ENCODE data around the gene PTGER4.
A peak's percentile ranks its signal among the peaks of the same experiment; 100 is the strongest.

Gene PTGER4

GRCh38 chr5:40733879-40734563 is 54.3 kb downstream of the PTGER4 start:
- H3K27me3 Mint-ChIP-seq (ENCODE audit: low read depth): no peaks in the 10 kb centered on the region
- DNase-seq (ENCODE audit: low spot score): no peak
- H3K4me3 Mint-ChIP-seq: no peak overlapping the region
- no peak overlapping the region for H3K27ac Mint-ChIP-seq
- H3K36me3 Mint-ChIP-seq (ENCODE audit: low read depth): peaks cover 16% of the 10 kb centered on the region
- peaks cover 29% of the 10 kb centered on the region for H3K4me1 Mint-ChIP-seq (ENCODE audit: low read depth)
- no peaks in the 10 kb centered on the region for H3K9me3 Mint-ChIP-seq

DNA sequence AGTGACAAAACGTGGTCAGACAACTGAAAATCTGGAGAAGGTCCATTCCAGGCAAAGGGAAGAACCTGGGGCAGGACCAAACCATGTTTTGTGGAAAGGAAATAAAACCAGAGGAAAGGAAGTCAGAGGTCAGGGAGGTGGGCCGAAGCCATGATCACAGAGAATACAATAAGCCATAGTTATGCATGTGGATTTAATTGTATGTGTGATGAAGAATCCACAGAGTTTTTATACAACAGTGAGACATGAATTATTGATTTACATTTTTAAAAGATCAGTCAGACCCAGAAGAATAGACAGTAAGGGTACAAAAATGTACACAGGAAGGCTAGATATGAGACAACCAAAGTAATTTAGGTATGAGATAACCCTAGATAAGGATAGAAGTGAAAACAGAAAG is 55.3 kb downstream of the PTGER4 start:
- H3K9me3 Mint-ChIP-seq: no peaks in the 10 kb centered on the region
- peak overlapping the region; percentile 28 for H3K27ac Mint-ChIP-seq
- peaks cover 21% of the 10 kb centered on the region for H3K36me3 Mint-ChIP-seq (ENCODE audit: low read depth)
- peaks cover 29% of the 10 kb centered on the region for H3K4me1 Mint-ChIP-seq (ENCODE audit: low read depth)
- DNase-seq (ENCODE audit: low spot score): no peak
- H3K27me3 Mint-ChIP-seq (ENCODE audit: low read depth): no peaks in the 10 kb centered on the region
- peak overlapping the region; percentile 11 for H3K4me3 Mint-ChIP-seq

DNA sequence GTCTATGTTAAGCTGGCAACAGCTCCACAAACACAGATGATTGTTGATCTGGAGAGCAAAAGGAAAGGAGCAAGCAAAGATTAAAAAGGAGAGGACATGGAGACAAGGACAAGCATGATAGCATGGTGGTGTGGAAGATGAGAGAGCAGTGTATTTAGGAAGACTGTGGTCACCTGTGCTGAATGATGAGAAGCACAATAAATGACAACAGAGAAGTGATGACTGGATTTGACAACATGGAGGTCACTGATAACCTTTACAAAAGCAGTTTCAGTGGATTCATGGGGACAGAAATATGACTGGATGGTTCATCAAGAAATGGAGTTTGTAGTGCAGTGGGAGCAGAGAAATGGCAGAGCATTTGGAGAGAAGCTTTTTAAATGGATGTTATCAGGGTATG is 55.9 kb downstream of the PTGER4 start:
- Mint-ChIP-seq H3K27me3 (ENCODE audit: low read depth) (no peaks in the 10 kb centered on the region), H3K9me3 (peaks cover 4% of the 10 kb centered on the region), H3K4me1 (ENCODE audit: low read depth) (peaks cover 26% of the 10 kb centered on the region), H3K27ac (peak overlapping the region; percentile 28), H3K4me3 (peak overlapping the region; percentile 11), H3K36me3 (ENCODE audit: low read depth) (peaks cover 23% of the 10 kb centered on the region)
- DNase-seq (ENCODE audit: low spot score): no peak

GRCh38 chr5:40736103-40736875 is 56.6 kb downstream of the PTGER4 start:
- Mint-ChIP-seq H3K4me1 (ENCODE audit: low read depth) (peaks cover 25% of the 10 kb centered on the region), H3K4me3 (no peak overlapping the region), H3K9me3 (peaks cover 10% of the 10 kb centered on the region), H3K27me3 (ENCODE audit: low read depth) (no peaks in the 10 kb centered on the region), H3K27ac (no peak overlapping the region), H3K36me3 (ENCODE audit: low read depth) (peaks cover 27% of the 10 kb centered on the region)
- no peak for DNase-seq (ENCODE audit: low spot score)

DNA sequence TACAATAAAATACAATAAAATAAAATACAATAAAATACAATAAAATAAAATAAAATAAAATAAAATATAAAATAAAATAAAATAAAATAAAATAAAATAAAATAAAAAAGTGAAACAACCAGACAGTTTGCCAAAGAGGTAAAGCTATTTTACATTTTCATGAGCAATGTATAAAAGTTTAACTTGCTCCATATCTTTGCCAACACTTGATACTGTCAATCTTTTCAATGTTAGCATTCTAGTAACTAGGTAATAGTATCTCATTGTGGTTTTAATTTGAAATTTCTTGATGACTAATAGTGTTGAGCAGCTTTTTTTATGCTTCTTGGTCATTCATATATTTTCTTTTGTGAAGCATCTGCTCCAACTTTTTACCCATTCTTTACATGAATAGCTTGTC is 58.8 kb downstream of the PTGER4 start:
- H3K9me3 Mint-ChIP-seq: peaks cover 10% of the 10 kb centered on the region
- no peak for DNase-seq (ENCODE audit: low spot score)
- peaks cover 29% of the 10 kb centered on the region for H3K4me1 Mint-ChIP-seq (ENCODE audit: low read depth)
- H3K27me3 Mint-ChIP-seq (ENCODE audit: low read depth): no peaks in the 10 kb centered on the region
- no peak overlapping the region for H3K4me3 Mint-ChIP-seq
- no peak overlapping the region for H3K27ac Mint-ChIP-seq
- H3K36me3 Mint-ChIP-seq (ENCODE audit: low read depth): peaks cover 39% of the 10 kb centered on the region
